ENCODE data around the gene CACFD1.

The CACFD1 gene

GRCh38 chr9:133519693-133520092, 59.9 kb downstream of the CACFD1 start:
- H3K4me3 Mint-ChIP-seq, result no peak overlapping the region
- no peak for ATAC-seq
- no peak overlapping the region for H3K27ac Mint-ChIP-seq
- no peak for DNase-seq
- H3K4me1 Mint-ChIP-seq, result no peaks in the 10 kb centered on the region
- no peaks in the 10 kb centered on the region for H3K9me3 Mint-ChIP-seq
- no peaks in the 10 kb centered on the region for H3K27me3 Mint-ChIP-seq

GRCh38 chr9:133520121-133520835, 60.5 kb downstream of the CACFD1 start:
- H3K27me3 Mint-ChIP-seq, result no peaks in the 10 kb centered on the region
- ATAC-seq, result no peak
- H3K27ac Mint-ChIP-seq, result no peak overlapping the region
- no peaks in the 10 kb centered on the region for H3K4me1 Mint-ChIP-seq
- no peak overlapping the region for H3K4me3 Mint-ChIP-seq
- DNase-seq, result no peak
- no peaks in the 10 kb centered on the region for H3K9me3 Mint-ChIP-seq
